ENCODE measurements around the gene GALNT16. TPM values are rescaled to one million over a fixed set of nuclear protein-coding genes. Genes with fewer than 3 reads are reported as not detected.

The GALNT16 gene
- total and polyA plus RNA-seq, 2 of the 8 experiments (the other 6 are each of a cell fraction or from before 2014, with no cell fraction given): 5.4 to 6.3 TPM

GRCh38 chr14:69342928-69343525 is 83.1 kb downstream of the GALNT16 start:
- no peak overlapping the region for H4K91ac ChIP-seq (replicated peaks; ENCODE audit: insufficient read length, low read length)
- TF ChIP-seq NRF1 (IDR thresholded peaks at IDR 0.05; ENCODE audit: low read depth, low read length): no peak
- no peak for TF ChIP-seq SIRT6 (IDR thresholded peaks at IDR 0.05; ENCODE audit: low read length)
- no peak for TF ChIP-seq TAF1 (IDR thresholded peaks at IDR 0.05; ENCODE audit: low read depth, low read length)
- no peak for TF ChIP-seq JUN (IDR thresholded peaks at IDR 0.05; ENCODE audit: low read depth, low read length)
- H2BK120ac ChIP-seq (replicated peaks; ENCODE audit: low read depth, low read length): no peak overlapping the region
- H3K18ac ChIP-seq (ENCODE audit: extremely low read depth, low read length): no peak overlapping the region
- no peak overlapping the region for H2AK5ac ChIP-seq (ENCODE audit: low read depth, low read length)
- no peak overlapping the region for H3K27ac ChIP-seq (ENCODE audit: low read depth, low read length)
- no peaks in the 10 kb centered on the region for H3K9me3 ChIP-seq (ENCODE audit: insufficient read depth in 2 of 2, low read depth in 1 of 2, low read length in 1 of 2)
- DNase-seq (ENCODE audit: low read depth in 1 of 2, low spot score in 2 of 2) (no peak), FAIRE-seq (no peak)
- no peak overlapping the region for H4K8ac ChIP-seq (ENCODE audit: extremely low read depth, insufficient read depth, low read length)
- no peak overlapping the region for H2BK15ac ChIP-seq (ENCODE audit: low read length)
- H3K27me3 ChIP-seq (replicated peaks in 1 of 4; ENCODE audit: control insufficient read depth in 3 of 4, extremely low read depth in 1 of 4, insufficient read depth in 3 of 4, low read length in 3 of 4): no peaks in the 10 kb centered on the region
- no peak overlapping the region for H4K5ac ChIP-seq (ENCODE audit: insufficient read length, low read depth, low read length)
- H4K20me1 ChIP-seq (replicated peaks in 1 of 2; ENCODE audit: control insufficient read depth in 1 of 2, insufficient read depth in 2 of 2, low read length in 2 of 2): peaks cover 0 to 3% of the 10 kb centered on the region in 2 experiments
- no peak overlapping the region for H3K4me3 ChIP-seq (ENCODE audit: extremely low read depth in 1 of 4, insufficient read depth in 2 of 4, low read depth in 3 of 4, low read length in 4 of 4)
- H3K56ac ChIP-seq (replicated peaks; ENCODE audit: insufficient read length, low read depth, low read length): no peak overlapping the region
- no peaks in the 10 kb centered on the region for H3K79me1 ChIP-seq (ENCODE audit: low read depth, low read length)
- H3K14ac ChIP-seq (ENCODE audit: insufficient read length): no peak overlapping the region
- no peak overlapping the region for H2BK12ac ChIP-seq (ENCODE audit: low read depth, low read length)
- H2BK20ac ChIP-seq (ENCODE audit: low read length): no peak overlapping the region
- H3K4me2 ChIP-seq (ENCODE audit: insufficient read depth in 1 of 2, low read depth in 2 of 2, low read length in 2 of 2): no peak overlapping the region
- no peak overlapping the region for H2BK5ac ChIP-seq (ENCODE audit: low read depth, low read length)
- POLR2A ChIA-PET (ENCODE audit: partially characterized antibody): interaction anchor here (1.0 to 2.6 kb wide), 2 partner anchors 9 to 15 kb away, joined by 3 to 5 read pairs; no protein-coding TSS in a partner anchor
- H3K4me1 ChIP-seq (replicated peaks in 1 of 4; ENCODE audit: control insufficient read depth in 3 of 4, insufficient read depth in 4 of 4, low read length in 3 of 4): no peaks in the 10 kb centered on the region; a peak in 1 of 7 replicates
- H3K9ac ChIP-seq (replicated peaks in 1 of 4; ENCODE audit: extremely low read depth in 1 of 4, low read depth in 3 of 4, low read length in 3 of 4): no peak overlapping the region
- no peak overlapping the region for H3K23ac ChIP-seq (ENCODE audit: insufficient read length)
- CTCF ChIA-PET (ENCODE audit: partially characterized antibody): interaction anchor here (0.7 to 10.1 kb wide), 11 partner anchors 8 to 134 kb away, joined by 3 to 140 read pairs (median 5); partner anchors contain the start of gene GALNT16
- 91% methylated on average over 8 of the region's 8 CpGs; no CpG with 5 or more reads in 1 of the 2 experiments for WGBS, 2 experiments (ENCODE audit: extremely low coverage in 1 of 2, insufficient coverage in 1 of 2, insufficient read length in 1 of 2, insufficient replicate concordance in 2 of 2, low coverage in 1 of 2, low lambda C conversion rate in 2 of 2, missing lambda C conversion rate in 1 of 2)
- H3K36me3 ChIP-seq (ENCODE audit: control insufficient read depth in 2 of 4, insufficient read depth in 4 of 4, low read length in 3 of 4): no peaks in the 10 kb centered on the region
- H3K79me2 ChIP-seq (ENCODE audit: control insufficient read depth in 1 of 2, insufficient read depth in 2 of 2, low read length in 2 of 2): no peaks in the 10 kb centered on the region
- H3K4ac ChIP-seq (replicated peaks; ENCODE audit: insufficient read length, low read depth, low read length): no peak overlapping the region
- H3K23me2 ChIP-seq (ENCODE audit: low read depth, low read length): no peaks in the 10 kb centered on the region
- H2AFZ ChIP-seq (ENCODE audit: low read length): no peak overlapping the region

Measured in H1 (cell line).